NCI-H2227 treated with DMSO at 0.1 percent for 48 hours (cell line): ENCODE measurements around the gene FAM193A.
"Not testable (repeated sequence)": the region's sequence is repeated elsewhere in the genome, so short reads cannot be mapped to it uniquely, and the experiment has no call there.

Source experiments
- DNase-seq: peaks from one replicate; lab custom pipeline; 2025; lab: John Stamatoyannopoulos, UW

Gene FAM193A

GRCh38 chr4:2650276-2650675 is 113.8 kb downstream of the FAM193A start:
- DNase-seq: no peak

DNA sequence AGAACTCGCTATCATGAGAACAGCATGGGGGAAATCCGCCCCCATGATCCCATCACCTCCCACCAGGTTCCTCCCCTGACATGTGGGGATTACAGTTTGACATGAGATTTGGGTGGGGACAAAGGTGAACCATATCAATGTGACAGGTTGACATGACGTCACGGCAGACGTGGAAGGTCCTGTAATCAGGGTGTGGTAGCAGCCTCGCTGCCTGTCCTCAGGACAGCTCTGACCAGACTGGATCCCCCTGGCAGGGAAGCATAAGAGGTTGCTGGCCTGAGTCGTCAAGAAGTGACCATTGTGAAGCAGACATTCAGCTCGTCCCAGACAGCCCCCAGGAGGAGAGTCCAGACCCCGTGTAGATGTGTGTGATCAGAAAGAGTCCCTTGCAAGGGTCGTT is 115.1 kb downstream of the FAM193A start:
- DNase-seq: no peak

DNA sequence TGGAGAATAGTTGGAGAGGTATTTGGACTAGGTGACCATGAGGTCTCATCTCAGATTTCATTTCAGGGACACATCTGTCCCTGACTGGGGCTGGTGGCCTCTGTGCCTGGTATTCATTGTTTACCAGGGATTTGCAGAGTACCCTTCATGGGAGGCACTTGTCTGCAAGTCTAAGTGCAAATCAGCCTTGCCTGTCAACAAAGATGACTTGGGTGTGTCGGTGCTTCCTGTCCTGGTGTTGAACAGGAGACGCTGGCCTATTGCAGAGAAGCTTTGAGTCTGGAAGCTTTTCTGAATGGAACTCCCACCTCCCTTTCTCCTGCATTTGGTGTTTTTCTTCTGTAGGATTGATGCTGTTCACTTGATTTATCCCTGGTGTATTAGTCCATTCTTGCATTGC is 115.6 kb downstream of the FAM193A start:
- DNase-seq: no peak

- DNase-seq: no peak
These were observed 116.1 kb downstream of the FAM193A start for GRCh38 chr4:2652415-2653160.

DNA sequence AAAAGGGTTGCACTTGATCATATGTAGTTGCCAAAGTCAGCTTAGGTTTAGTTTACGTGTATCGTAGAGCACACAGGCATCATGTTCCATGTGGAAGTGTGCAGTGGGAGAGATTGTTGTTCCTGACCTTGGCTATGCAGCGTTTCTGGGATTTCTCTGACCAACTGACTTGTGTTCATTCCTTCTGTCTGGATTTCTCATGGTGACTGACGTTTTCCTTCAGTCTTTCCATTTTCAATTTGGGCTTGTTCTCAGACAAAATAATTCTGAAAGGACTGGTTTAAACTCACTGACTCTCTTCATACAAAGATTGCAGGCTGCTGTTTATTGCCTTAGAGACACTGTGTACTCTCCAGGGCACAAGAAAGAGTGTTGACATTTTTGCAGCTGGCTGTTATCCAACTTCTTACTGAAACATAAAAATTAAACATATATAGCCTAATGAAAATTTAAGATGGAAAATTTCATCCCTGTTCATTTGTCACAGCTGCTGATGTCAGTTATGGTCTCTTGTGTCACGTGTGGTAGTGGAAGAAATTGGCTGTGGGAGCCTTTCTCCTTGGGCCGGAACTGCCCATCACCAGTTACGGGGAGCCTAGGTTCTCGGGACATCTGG is 124.3 kb downstream of the FAM193A start:
- no peak for DNase-seq

- DNase-seq: no peak
These were observed 126.2 kb downstream of the FAM193A start for GRCh38 chr4:2662598-2662997.

GRCh38 chr4:2663275-2663674 is 126.8 kb downstream of the FAM193A start:
- DNase-seq: no peak

GRCh38 chr4:2666722-2667247 is 130.3 kb downstream of the FAM193A start:
- DNase-seq: no peak

DNA sequence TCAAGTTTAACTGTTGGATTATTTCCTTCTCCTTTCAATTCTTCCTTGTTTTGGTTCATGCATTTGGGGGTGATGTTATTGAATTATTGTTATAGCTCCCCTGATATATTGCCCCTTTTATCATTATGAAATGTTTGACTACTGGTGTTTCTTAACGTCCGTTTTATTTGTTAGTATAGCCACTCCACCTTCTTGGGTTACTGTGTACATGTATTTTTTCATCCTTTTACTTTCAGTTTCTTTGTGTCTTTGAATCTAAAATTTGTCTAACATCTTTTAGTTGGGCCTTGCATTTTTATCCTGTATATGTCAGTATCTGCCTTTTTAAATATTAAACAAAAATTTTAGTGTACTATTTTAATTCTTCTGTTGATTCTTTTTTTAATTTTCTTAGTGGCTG is 131.0 kb downstream of the FAM193A start:
- DNase-seq: no peak

- DNase-seq: no peak
These were observed 134.9 kb downstream of the FAM193A start for GRCh38 chr4:2671267-2671895.

- DNase-seq: no peak
These were observed 135.6 kb downstream of the FAM193A start for GRCh38 chr4:2672082-2672481.

- no peak for DNase-seq
These were observed 136.3 kb downstream of the FAM193A start for GRCh38 chr4:2672700-2673099.

- no peak for DNase-seq
These were observed 136.7 kb downstream of the FAM193A start for GRCh38 chr4:2673157-2673556.

DNA sequence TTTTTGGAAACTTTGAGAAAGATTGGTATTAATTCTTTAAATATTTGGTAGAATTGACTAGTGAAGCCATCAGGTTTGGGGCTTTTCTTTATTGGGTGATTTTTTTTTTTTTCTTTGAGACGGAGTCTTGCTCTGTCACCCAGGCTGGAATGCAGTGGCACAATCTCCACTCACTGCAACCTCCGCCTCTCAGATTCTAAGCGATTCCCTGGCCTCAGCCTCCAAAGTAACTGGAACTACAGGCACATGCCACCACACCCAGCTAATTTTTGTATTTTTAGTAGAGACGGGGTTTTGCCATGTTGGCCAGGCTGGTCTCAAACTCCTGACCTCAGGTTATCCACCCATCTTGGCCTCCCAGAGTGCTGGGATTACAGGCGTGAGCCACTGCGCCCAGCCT is 143.3 kb downstream of the FAM193A start:
- DNase-seq: not testable (repeated sequence)

DNA sequence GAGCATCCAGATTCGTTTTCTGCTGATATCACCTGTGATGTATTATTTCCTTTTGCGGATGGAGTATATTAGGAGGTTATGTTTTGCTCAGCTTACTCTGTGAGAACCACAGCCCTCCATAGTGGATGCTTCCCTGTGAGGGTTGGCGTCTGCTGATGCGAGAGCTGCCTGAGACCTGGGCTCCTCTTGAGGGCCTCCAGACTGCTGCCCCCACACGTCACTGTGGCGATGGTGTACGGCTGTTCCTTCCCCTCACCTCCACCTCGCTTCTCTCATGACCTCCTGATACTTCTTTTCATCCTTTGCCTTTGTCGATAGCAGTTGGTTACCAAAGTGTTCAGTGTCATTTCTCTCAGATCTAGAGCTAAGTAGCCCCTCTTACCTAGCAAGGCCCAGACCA is 148.0 kb downstream of the FAM193A start:
- DNase-seq: no peak

- no peak for DNase-seq
These were observed 149.1 kb downstream of the FAM193A start for GRCh38 chr4:2685541-2685940.

DNA sequence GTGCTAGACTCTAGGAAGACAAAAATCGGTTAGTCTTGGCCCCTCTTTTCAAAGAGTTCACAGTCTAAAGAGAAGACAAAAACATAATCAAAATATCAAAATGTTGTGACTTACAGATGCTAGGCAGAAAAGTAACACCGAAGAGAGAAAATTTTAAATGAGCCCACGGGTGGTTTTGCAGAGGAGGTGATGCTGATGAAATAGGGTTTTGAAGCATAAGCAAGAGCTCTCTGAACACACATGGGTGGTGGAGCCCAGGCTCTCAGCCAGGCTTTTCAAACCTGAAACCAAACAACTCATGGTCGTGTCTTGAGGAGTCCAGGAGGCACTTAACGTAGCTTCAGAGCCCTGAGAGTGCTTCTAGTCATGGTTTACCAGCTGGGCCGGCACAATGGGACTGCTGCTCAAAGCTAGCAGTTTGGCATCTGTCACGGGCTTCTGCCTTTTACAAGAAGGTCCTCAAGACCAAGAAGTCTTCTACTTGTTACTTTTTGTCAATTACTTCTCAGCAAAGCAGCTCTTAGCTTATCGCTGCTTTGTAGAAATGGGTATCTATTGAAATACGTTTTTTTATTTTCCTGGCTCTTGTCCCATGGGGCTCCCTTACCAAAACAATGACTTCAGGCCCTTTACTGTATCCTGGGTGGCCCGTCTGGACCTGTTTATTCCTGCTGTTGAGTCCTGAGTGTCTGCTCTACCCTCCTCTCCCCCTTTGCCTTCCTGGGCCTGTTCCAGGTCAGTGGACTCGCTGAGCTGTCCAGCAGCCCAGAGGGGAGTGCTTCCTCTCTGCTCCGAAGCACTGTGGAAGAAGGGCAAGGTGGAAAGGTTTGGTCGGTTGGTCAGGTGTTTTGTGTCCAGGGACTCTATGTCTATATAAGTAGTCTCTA is 150.2 kb downstream of the FAM193A start:
- DNase-seq: no peak

DNA sequence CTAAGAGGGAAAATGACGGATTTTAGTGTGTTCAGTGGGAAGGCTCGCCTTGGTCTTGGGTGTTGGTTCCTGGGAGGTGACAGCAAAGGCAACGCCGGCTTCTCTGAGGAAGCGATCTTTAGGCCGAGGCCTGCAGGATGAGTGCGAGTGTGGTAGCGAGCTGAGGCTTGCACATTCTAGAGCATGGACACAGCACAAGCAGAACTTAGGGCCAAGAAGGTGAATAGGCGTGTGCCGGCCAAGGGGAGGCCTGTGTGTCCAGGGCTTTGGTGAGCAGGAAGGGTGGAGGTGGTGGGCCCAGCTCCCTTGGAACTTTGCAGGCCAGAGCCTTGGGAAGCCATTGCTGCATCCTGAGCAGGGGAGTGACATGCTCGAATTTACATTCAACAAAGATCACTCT is 151.8 kb downstream of the FAM193A start:
- DNase-seq: no peak

GRCh38 chr4:2688697-2689096 is 152.2 kb downstream of the FAM193A start:
- no peak for DNase-seq

DNA sequence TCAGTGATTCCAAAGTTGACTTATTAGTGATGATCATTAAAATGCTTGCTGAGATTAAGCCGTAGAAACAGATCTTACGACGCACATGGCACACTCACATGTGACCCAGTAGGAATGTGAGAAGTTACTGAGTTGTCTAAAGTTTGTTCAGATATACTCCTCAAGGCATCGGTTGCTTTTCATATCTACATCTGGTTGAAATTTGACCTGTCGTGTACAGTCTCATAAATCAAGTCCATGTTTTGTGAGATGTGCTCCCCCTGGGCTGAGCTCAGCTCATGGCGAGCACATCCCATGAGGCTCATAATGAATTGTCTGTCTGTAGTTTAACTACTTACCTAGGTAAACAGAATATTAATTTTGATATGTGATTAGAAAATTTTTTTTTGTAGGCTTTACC is 152.7 kb downstream of the FAM193A start:
- DNase-seq: no peak

DNA sequence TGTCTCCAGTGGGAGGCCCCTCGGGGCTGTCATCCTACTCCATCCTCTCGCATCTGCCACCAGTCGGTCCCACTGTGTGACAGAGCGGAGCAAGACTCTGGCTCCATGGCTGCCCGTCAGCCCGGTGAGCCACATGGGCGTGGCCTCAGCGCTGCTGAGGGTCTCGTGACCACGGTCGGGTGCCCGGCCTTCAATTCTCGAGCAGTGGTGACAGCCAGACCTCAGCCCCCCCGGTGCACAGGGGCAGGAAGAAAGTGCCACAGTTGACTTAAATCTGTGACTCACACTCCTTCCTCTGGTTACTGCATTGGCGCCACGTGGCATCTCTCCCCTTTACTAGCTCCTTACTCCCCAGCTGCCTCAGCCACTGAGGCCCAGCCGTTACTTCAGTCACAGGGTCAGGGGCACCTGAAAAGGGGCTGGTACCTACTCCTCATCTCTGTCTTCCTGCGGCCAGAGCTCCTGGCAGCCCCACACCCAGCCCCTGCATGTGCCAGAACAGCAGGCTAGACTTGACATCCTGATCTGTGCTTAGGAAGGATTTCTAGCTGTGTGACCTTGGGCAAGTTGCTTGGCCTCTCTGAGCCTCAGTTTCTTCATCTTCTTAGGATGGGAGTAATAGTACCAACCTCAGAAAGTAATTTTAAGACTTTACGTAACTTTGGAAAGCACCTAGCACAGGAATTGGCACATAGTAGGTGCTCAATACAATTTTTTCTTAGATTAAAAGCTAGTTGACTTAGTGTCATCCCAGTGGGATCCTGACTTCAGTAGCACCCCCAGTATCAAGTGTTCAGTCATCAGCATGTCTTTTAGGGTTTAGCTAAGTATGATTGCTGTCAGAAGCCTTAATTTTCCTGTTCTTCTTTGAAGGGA is 153.6 kb downstream of the FAM193A start:
- no peak for DNase-seq
